Lung (tissue), 12 donors: Measurements from ENCODE around the gene FAM98C. TPM values are rescaled to one million over a fixed set of nuclear protein-coding genes. Genes with fewer than 3 reads are reported as not detected.

ENCODE experiments used
- ATAC-seq: fragments of 200-7000 bp; cut with Tn5 transposase; one replicate; pipeline ENCODE4 v1.9.1; 2020; ENCODE audit warnings: moderate number of reproducible peaks; ENCODE audit not compliant: insufficient read depth, low FRiP score
- DNase-seq, 3 donors: peaks; one replicate each; pipeline ENCODE4 v3.0.0-alpha.2; 2013 to 2017
- H3K27ac ChIP-seq, 2 donors: one replicate each; pipeline ENCODE4 v1.5.1; 2013; ENCODE audit warnings: mild to moderate bottlenecking in 2 of 2, moderate library complexity in 2 of 2, control low read depth in 1 of 2, inconsistent platforms in 1 of 2, low read depth in 1 of 2, low read length in 1 of 2
- H3K27me3 ChIP-seq, 3 donors: one replicate each; pipeline ENCODE4 v1.5.1; 2013; ENCODE audit warnings: low read length in 2 of 3; ENCODE audit not compliant: control insufficient read depth in 3 of 3, insufficient read depth in 3 of 3
- H3K36me3 ChIP-seq, 4 donors: one replicate each; pipeline ENCODE4 v1.5.1; 2013; ENCODE audit warnings: low read length in 4 of 4, mild to moderate bottlenecking in 1 of 4, moderate library complexity in 1 of 4; ENCODE audit not compliant: control insufficient read depth in 4 of 4, insufficient read depth in 4 of 4
- H3K4me1 ChIP-seq, 5 donors: one replicate each; pipeline ENCODE4 v1.5.1; 2013; ENCODE audit warnings: low read length in 5 of 5, mild to moderate bottlenecking in 2 of 5, moderate library complexity in 1 of 5; ENCODE audit not compliant: control insufficient read depth in 5 of 5, insufficient read depth in 5 of 5
- H3K4me3 ChIP-seq: one replicate; pipeline ENCODE4 v1.5.1; 2013; ENCODE audit warnings: mild to moderate bottlenecking, control low read depth, moderate library complexity
- H3K9ac ChIP-seq, 2 donors: one replicate each; pipeline ENCODE4 v1.5.1; 2013; ENCODE audit warnings: low read length in 2 of 2, control low read depth in 1 of 2; ENCODE audit not compliant: insufficient read depth in 1 of 2
- H3K9me3 ChIP-seq, 4 donors: one replicate each; pipeline ENCODE4 v1.5.1; 2013; ENCODE audit warnings: low read length in 3 of 4, mild to moderate bottlenecking in 1 of 4, moderate library complexity in 1 of 4; ENCODE audit not compliant: control insufficient read depth in 4 of 4, insufficient read depth in 3 of 4
- WGBS, 2 donors: extraction: QIAGEN DNeasy Blood & Tissue Kit; methylation state at CpG; one replicate each; pipeline ENCODE4 v1.1.7; 2013; 5-methylcytosine and 5-hydroxymethylcytosine counted together
- polyA plus RNA-seq, 2 donors: library from polyadenylated mRNA; stranded (reverse); fragments of 200-250 nt; gene quantifications; one replicate each; pipeline ENCODE4 v1.2.1, GENCODE V29; 2013
- total RNA-seq, 2 donors: library from RNA; depleted of rRNA in 1 of 2; stranded (reverse); fragments of >200 nt in 1 of 2; gene quantifications; one replicate each; pipeline ENCODE4 v1.2.1, GENCODE V29; 2014 to 2021
- TF ChIP-seq, protein P1 (sequence below): IDR thresholded peaks from 2 replicates; pipeline ENCODE4 v1.5.1; 2012; ENCODE audit warnings: mild to moderate bottlenecking; ENCODE audit errors: control extremely low read depth, extremely low read depth
- donor health status: control.
- donor health status: control.
- donor health status: Bipolar disorder and iron deficiency.
- donor health status: healthy.
- donor health status: DM: yes; HTN: yes; CAD: no.

Gene FAM98C
- total and polyA plus RNA-seq, 4 donors: 13.1 to 22.0 (median 20.2) TPM

DNA sequence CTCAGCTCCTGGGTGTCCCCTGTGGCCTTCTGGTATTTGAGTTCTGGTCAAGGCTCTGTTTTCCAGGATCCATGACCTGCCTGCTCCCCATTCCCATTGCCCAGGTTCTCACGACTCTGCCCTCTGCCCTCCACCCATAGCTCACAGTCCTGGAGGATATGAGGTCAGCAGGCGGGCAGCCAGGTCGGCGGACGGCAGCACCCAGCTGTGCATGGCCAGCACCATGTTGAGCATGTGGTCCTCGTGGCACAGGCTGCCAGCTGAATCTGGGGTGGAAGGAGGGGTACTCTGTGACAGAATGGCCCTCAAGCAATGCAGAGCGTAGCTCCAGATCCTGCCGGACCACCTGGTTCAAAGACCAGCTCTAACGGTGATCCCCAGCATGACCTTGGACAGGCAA lies 18.0 kb downstream of the FAM98C start:
- H3K4me3 ChIP-seq: no peak overlapping the region
- H3K9me3 ChIP-seq: peaks cover 0 to 2% (median 0%) of the 10 kb centered on the region in 4 donors
- H3K36me3 ChIP-seq: no peaks in the 10 kb centered on the region
- ATAC-seq (no peak), DNase-seq (no peak)
- H3K9ac ChIP-seq: no peak overlapping the region
- TF ChIP-seq, protein P1, sequence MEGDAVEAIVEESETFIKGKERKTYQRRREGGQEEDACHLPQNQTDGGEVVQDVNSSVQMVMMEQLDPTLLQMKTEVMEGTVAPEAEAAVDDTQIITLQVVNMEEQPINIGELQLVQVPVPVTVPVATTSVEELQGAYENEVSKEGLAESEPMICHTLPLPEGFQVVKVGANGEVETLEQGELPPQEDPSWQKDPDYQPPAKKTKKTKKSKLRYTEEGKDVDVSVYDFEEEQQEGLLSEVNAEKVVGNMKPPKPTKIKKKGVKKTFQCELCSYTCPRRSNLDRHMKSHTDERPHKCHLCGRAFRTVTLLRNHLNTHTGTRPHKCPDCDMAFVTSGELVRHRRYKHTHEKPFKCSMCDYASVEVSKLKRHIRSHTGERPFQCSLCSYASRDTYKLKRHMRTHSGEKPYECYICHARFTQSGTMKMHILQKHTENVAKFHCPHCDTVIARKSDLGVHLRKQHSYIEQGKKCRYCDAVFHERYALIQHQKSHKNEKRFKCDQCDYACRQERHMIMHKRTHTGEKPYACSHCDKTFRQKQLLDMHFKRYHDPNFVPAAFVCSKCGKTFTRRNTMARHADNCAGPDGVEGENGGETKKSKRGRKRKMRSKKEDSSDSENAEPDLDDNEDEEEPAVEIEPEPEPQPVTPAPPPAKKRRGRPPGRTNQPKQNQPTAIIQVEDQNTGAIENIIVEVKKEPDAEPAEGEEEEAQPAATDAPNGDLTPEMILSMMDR: no peak
- 85 to 90% methylated on average over 9 of the region's 9 CpGs for WGBS, 2 donors
- no peaks in the 10 kb centered on the region for H3K27me3 ChIP-seq
- H3K27ac ChIP-seq: no peak overlapping the region
- H3K4me1 ChIP-seq: peaks cover 0 to 14% (median 0%) of the 10 kb centered on the region in 5 donors

DNA sequence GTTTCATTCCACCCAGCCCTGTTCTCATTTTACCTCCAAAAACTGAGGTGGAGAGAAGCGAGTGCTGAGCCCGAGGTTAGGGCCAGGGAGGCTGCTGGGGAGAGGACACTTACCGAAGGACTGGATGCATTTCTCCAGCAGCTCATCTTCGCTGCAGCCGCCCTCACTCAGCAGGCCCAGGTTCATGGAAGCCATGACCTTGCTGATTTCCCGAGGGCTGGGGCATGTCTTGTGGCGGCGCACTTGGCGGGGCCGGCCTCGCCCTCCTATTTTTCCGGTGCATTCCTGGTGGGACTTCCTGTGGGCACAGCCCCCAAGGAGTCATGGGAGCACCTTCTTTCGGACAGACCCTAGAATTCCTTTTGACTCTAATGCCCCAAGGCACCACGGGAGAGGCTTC lies 19.0 kb downstream of the FAM98C start:
- WGBS, 2 donors: 79 to 88% methylated on average over 14 of the region's 14 CpGs
- TF ChIP-seq, protein P1: no peak
- peaks cover 0 to 12% (median 0%) of the 10 kb centered on the region in 5 donors for H3K4me1 ChIP-seq
- H3K9ac ChIP-seq: no peak overlapping the region
- DNase-seq (no peak), ATAC-seq (no peak)
- no peak overlapping the region for H3K27ac ChIP-seq
- H3K36me3 ChIP-seq: no peaks in the 10 kb centered on the region
- no peak overlapping the region for H3K4me3 ChIP-seq
- H3K27me3 ChIP-seq: no peaks in the 10 kb centered on the region
- peaks cover 0 to 2% (median 0%) of the 10 kb centered on the region in 4 donors for H3K9me3 ChIP-seq

DNA sequence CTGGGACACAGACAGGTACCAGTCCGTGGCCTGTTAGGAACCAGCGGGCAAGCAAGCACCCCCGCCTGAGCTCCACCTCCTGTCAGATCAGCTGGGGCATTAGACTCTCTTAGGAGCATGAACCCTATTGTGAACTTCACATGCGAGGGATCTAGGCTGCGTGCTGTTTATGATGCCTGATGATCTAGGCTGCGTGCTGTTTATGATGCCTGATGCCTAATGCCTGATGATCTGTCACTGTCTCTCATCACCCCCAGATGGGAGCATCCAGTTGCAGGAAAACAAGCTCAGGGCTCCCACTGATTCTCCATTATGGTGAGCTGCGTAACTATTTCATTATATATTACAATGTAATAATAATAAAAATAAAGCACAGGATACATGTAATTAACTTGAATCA lies 19.5 kb downstream of the FAM98C start:
- TF ChIP-seq, protein P1: no peak

DNA sequence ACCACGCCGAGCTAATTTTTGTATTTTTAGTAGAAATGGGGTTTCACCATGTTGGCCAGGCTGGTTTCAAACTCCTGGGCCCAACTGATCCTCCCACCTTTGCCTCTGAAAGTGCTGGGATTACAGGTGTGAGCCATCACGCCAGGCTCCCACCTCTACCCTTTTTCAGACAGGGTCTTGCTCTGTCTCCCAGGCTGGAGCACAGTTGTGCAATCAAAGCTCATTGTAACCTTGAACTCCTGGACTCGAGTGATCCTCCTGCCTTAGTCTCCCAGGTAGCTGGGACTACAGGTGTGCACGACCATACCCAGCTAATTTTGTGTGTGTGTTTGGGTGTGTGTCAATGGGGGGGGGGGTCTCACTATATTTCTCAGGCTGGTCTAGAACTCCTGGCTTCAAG lies 21.4 kb downstream of the FAM98C start:
- Histone ChIP-seq H3K4me3 (no peak overlapping the region), H3K9ac (no peak overlapping the region), H3K36me3 (no peaks in the 10 kb centered on the region), H3K27me3 (peaks cover 0 to 5% (median 0%) of the 10 kb centered on the region in 3 donors), H3K27ac (no peak overlapping the region), H3K4me1 (no peaks in the 10 kb centered on the region), H3K9me3 (peaks cover 0 to 2% (median 0%) of the 10 kb centered on the region in 4 donors)
- ATAC-seq (no peak), DNase-seq (no peak)
- TF ChIP-seq, protein P1: no peak
- 85 to 91% methylated on average over 4 to 5 of the region's 5 CpGs for WGBS, 2 donors

More for the DNA sequence above, 19.5 kb downstream of the FAM98C start:
- peaks cover 0 to 3% (median 0%) of the 10 kb centered on the region in 3 donors for H3K27me3 ChIP-seq
- WGBS, 2 donors: 85 to 93% methylated on average over 7 of the region's 7 CpGs
- no peak overlapping the region for H3K4me3 ChIP-seq
- ATAC-seq: no peak
- H3K36me3 ChIP-seq: no peaks in the 10 kb centered on the region
- H3K9me3 ChIP-seq: peaks cover 0 to 2% (median 0%) of the 10 kb centered on the region in 4 donors
- no peak for DNase-seq
- H3K27ac ChIP-seq: no peak overlapping the region
- H3K9ac ChIP-seq: no peak overlapping the region
- H3K4me1 ChIP-seq: peaks cover 0 to 10% (median 0%) of the 10 kb centered on the region in 5 donors
